Hepatocyte (in vitro differentiated cells): ENCODE measurements around the gene CRYZL1.

Experiments
- EZH2 ChIP-seq: fragments of 200-600 bp; sonication (generic); IDR thresholded peaks from 2 replicates; pipeline ENCODE4 v1.6.1; 2016; ENCODE audit warnings: antibody characterized with exemption, mild to moderate bottlenecking, borderline replicate concordance
- EZH2phosphoT487 ChIP-seq: fragments of 200-600 bp; sonication (generic); IDR thresholded peaks from one replicate; pipeline ENCODE4 v1.6.1; 2018; ENCODE audit warnings: antibody characterized with exemption, mild to moderate bottlenecking, low read depth, moderate library complexity; ENCODE audit not compliant: unreplicated experiment, severe bottlenecking
- TF ChIP-seq, protein P1 (sequence below): fragments of 200-600 bp; sonication (generic); IDR thresholded peaks from 2 replicates; pipeline ENCODE4 v1.5.1; 2016; ENCODE audit warnings: antibody characterized with exemption, mild to moderate bottlenecking; ENCODE audit not compliant: poor library complexity

DNA sequence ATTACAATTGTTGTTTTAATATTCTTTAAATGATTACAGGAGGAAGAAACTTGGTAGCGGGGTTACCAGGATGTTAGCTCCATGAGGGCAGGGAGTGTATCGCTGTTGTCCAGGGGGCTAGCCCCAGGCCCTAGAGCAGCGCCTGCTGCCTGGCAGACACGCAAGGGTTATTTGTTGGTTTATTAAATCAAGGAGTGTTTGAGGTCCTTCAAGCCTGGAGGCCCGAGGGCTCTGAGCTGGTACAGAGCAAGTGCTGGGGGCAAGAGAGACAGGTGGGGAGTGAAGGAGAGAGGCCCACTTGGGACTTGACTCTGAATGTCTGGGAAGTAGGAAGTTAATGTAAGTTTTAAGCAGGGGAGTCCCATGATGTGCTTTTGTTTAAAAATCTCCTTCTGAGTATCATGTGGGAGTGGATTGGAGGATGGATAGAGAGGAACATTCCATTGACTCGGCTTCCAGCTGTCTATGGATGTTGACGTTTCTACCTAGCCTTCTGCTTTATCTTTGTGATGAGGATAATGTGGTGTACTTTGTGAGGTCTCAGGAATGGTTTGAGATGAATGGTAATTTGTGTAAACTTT lies 9.5 kb upstream of the CRYZL1 start:
- TF ChIP-seq, protein P1, sequence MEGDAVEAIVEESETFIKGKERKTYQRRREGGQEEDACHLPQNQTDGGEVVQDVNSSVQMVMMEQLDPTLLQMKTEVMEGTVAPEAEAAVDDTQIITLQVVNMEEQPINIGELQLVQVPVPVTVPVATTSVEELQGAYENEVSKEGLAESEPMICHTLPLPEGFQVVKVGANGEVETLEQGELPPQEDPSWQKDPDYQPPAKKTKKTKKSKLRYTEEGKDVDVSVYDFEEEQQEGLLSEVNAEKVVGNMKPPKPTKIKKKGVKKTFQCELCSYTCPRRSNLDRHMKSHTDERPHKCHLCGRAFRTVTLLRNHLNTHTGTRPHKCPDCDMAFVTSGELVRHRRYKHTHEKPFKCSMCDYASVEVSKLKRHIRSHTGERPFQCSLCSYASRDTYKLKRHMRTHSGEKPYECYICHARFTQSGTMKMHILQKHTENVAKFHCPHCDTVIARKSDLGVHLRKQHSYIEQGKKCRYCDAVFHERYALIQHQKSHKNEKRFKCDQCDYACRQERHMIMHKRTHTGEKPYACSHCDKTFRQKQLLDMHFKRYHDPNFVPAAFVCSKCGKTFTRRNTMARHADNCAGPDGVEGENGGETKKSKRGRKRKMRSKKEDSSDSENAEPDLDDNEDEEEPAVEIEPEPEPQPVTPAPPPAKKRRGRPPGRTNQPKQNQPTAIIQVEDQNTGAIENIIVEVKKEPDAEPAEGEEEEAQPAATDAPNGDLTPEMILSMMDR: no peak
- TF ChIP-seq EZH2phosphoT487 (no peak), EZH2 (no peak)
